BLaER1 (cell line): ENCODE results near the gene LIN7A.
"Not testable (repeated sequence)": the region's sequence is repeated elsewhere in the genome, so short reads cannot be mapped to it uniquely, and the experiment has no call there.

Experiments
- H3K27ac ChIP-seq: shearing (Covaris generic); formaldehyde crosslinking; 2 replicates; pipeline ENCODE4 v1.8.1; 2022
- H3K27me3 ChIP-seq: shearing (Covaris generic); formaldehyde crosslinking; 2 replicates; pipeline ENCODE4 v1.8.1; 2022
- H3K36me3 ChIP-seq: shearing (Covaris generic); formaldehyde crosslinking; 2 replicates; pipeline ENCODE4 v1.8.1; 2022
- H3K4me1 ChIP-seq: shearing (Covaris generic); formaldehyde crosslinking; 2 replicates; pipeline ENCODE4 v1.8.1; 2022
- H3K4me2 ChIP-seq: shearing (Covaris generic); formaldehyde crosslinking; 2 replicates; pipeline ENCODE4 v1.8.1; 2022
- H3K4me3 ChIP-seq: shearing (Covaris generic); formaldehyde crosslinking; 2 replicates; pipeline ENCODE4 v1.8.1; 2022
- H3K9ac ChIP-seq: shearing (Covaris generic); formaldehyde crosslinking; 2 replicates; pipeline ENCODE4 v1.8.1; 2022
- H3K9me3 ChIP-seq: shearing (Covaris generic); formaldehyde crosslinking; 2 replicates; pipeline ENCODE4 v1.8.1; 2022
- H4K20me1 ChIP-seq: shearing (Covaris generic); formaldehyde crosslinking; 2 replicates; pipeline ENCODE4 v1.8.1; 2022
- Cebpa-rat ChIP-seq: shearing (Covaris generic); IDR thresholded peaks from 2 replicates; pipeline ENCODE4 v1.8.1; 2022

LIN7A gene

GRCh38 chr12:80892597-80893445 is 44.9 kb downstream of the LIN7A start:
- no peak overlapping the region for H3K27ac ChIP-seq
- H3K36me3 ChIP-seq: no peaks in the 10 kb centered on the region
- no peak overlapping the region for H3K4me2 ChIP-seq
- no peaks in the 10 kb centered on the region for H3K4me1 ChIP-seq
- no peaks in the 10 kb centered on the region for H4K20me1 ChIP-seq
- no peak overlapping the region for H3K9ac ChIP-seq
- no peak overlapping the region for H3K4me3 ChIP-seq
- no peaks in the 10 kb centered on the region for H3K27me3 ChIP-seq
- H3K9me3 ChIP-seq: no peaks in the 10 kb centered on the region
- no peak for TF ChIP-seq Cebpa-rat

GRCh38 chr12:80884651-80885050 is 53.1 kb downstream of the LIN7A start:
- Histone ChIP-seq H3K4me1 (no peaks in the 10 kb centered on the region), H4K20me1 (no peaks in the 10 kb centered on the region), H3K9ac (no peak overlapping the region), H3K9me3 (no peaks in the 10 kb centered on the region), H3K27ac (no peak overlapping the region), H3K4me3 (no peak overlapping the region), H3K4me2 (no peak overlapping the region), H3K36me3 (no peaks in the 10 kb centered on the region), H3K27me3 (no peaks in the 10 kb centered on the region)
- no peak for TF ChIP-seq Cebpa-rat

DNA sequence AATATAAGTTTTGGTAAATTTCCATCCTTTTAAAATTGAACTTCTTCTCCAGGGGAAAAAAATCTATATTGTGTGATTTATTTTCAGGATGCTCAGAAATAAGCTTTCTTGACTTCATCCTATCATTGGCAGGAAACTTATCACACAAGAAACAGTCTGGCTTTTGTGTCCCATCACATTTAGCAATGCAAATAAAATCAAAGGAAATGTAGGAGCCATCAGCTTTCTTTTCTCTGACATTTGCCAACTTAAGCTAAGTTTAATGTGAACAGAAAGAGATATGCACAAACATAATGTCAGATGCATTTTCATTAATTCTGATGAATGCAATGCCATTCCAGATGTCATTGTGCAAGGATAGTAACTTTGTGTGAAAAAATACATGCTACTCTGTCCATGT is 56.6 kb downstream of the LIN7A start:
- TF ChIP-seq Cebpa-rat: no peak
- no peaks in the 10 kb centered on the region for H3K4me1 ChIP-seq
- H3K9me3 ChIP-seq: no peaks in the 10 kb centered on the region
- H3K4me2 ChIP-seq: no peak overlapping the region
- H3K4me3 ChIP-seq: no peak overlapping the region
- H4K20me1 ChIP-seq: no peaks in the 10 kb centered on the region
- no peaks in the 10 kb centered on the region for H3K36me3 ChIP-seq
- H3K9ac ChIP-seq: no peak overlapping the region
- H3K27ac ChIP-seq: no peak overlapping the region
- H3K27me3 ChIP-seq: no peaks in the 10 kb centered on the region

GRCh38 chr12:80878452-80878851 is 59.3 kb downstream of the LIN7A start:
- not testable (repeated sequence) for H3K4me2 ChIP-seq, H3K27ac ChIP-seq, H3K4me1 ChIP-seq, H3K36me3 ChIP-seq, H3K9ac ChIP-seq, H3K27me3 ChIP-seq, H4K20me1 ChIP-seq, H3K4me3 ChIP-seq, H3K9me3 ChIP-seq

GRCh38 chr12:80877721-80878265 is 59.9 kb downstream of the LIN7A start:
- no peaks in the 10 kb centered on the region for H3K36me3 ChIP-seq
- no peaks in the 10 kb centered on the region for H3K27me3 ChIP-seq
- no peak for TF ChIP-seq Cebpa-rat
- H3K4me3 ChIP-seq: no peak overlapping the region
- no peaks in the 10 kb centered on the region for H3K4me1 ChIP-seq
- H3K9ac ChIP-seq: no peak overlapping the region
- no peak overlapping the region for H3K27ac ChIP-seq
- H3K9me3 ChIP-seq: no peaks in the 10 kb centered on the region
- no peak overlapping the region for H3K4me2 ChIP-seq
- no peaks in the 10 kb centered on the region for H4K20me1 ChIP-seq

- no peaks in the 10 kb centered on the region for H4K20me1 ChIP-seq
- H3K27ac ChIP-seq: no peak overlapping the region
- no peak for TF ChIP-seq Cebpa-rat
Measured at GRCh38 chr12:80872053-80872452, 65.7 kb downstream of the LIN7A start.

DNA sequence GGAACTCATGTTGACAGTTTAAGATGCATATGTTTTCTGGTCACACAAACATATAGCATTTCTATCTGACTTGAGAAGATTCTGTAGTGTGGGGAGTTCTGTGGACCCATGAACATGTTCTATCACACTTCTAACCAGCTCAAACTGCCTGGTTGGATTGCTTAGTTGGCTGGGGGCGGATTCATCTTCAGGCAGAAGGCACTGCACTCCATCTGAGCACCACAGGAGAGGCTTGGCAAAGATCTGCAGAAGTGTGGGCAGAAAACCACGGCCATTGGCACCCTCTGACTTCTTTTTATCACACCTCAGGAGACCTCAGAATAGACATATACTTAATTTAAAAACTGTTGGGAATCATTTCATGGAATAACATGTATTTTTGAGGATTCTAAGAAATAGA is 68.5 kb downstream of the LIN7A start:
- no peaks in the 10 kb centered on the region for H3K36me3 ChIP-seq
- no peak for TF ChIP-seq Cebpa-rat
- H3K27ac ChIP-seq: no peak overlapping the region
- no peaks in the 10 kb centered on the region for H4K20me1 ChIP-seq
- no peaks in the 10 kb centered on the region for H3K27me3 ChIP-seq
- no peak overlapping the region for H3K4me2 ChIP-seq
- H3K9me3 ChIP-seq: no peaks in the 10 kb centered on the region
- no peaks in the 10 kb centered on the region for H3K4me1 ChIP-seq
- H3K9ac ChIP-seq: no peak overlapping the region
- H3K4me3 ChIP-seq: no peak overlapping the region

More at GRCh38 chr12:80872053-80872452, 65.7 kb downstream of the LIN7A start:
- no peak overlapping the region for H3K4me3 ChIP-seq
- no peak overlapping the region for H3K4me2 ChIP-seq
- no peaks in the 10 kb centered on the region for H3K36me3 ChIP-seq
- H3K27me3 ChIP-seq: no peaks in the 10 kb centered on the region
- no peaks in the 10 kb centered on the region for H3K4me1 ChIP-seq
- no peak overlapping the region for H3K9ac ChIP-seq
- no peaks in the 10 kb centered on the region for H3K9me3 ChIP-seq

DNA sequence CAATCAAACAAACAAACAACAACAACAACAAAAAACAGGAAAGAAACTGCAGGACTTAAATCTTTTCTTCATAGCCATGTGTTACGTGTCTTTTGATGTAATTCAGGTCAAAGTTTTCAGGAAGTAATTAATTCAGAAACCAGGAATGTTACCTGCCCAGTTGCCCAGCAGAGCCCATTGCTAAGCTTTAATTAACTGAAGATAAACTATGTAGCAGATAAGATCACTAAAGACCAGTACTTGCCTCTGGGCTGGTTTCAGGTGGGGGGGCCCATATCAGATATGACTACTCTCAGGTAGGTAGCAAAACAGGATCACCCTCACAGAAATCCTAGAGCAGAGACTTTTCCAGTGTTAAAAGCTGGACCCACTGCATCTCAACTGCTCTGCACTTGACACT is 69.2 kb downstream of the LIN7A start:
- Histone ChIP-seq H4K20me1 (no peaks in the 10 kb centered on the region), H3K9ac (no peak overlapping the region), H3K27ac (no peak overlapping the region), H3K27me3 (no peaks in the 10 kb centered on the region), H3K4me3 (no peak overlapping the region), H3K4me2 (no peak overlapping the region), H3K4me1 (no peaks in the 10 kb centered on the region), H3K36me3 (no peaks in the 10 kb centered on the region), H3K9me3 (no peaks in the 10 kb centered on the region)
- TF ChIP-seq Cebpa-rat: no peak

GRCh38 chr12:80867941-80868340 is 69.8 kb downstream of the LIN7A start:
- Histone ChIP-seq H3K27ac (no peak overlapping the region), H3K36me3 (no peaks in the 10 kb centered on the region), H3K4me2 (no peak overlapping the region), H3K4me3 (no peak overlapping the region), H3K9me3 (no peaks in the 10 kb centered on the region), H3K4me1 (no peaks in the 10 kb centered on the region), H3K27me3 (no peaks in the 10 kb centered on the region), H4K20me1 (no peaks in the 10 kb centered on the region), H3K9ac (no peak overlapping the region)
- no peak for TF ChIP-seq Cebpa-rat

- H4K20me1 ChIP-seq: no peaks in the 10 kb centered on the region
- no peak overlapping the region for H3K9ac ChIP-seq
- no peaks in the 10 kb centered on the region for H3K27me3 ChIP-seq
- no peak overlapping the region for H3K4me3 ChIP-seq
- no peaks in the 10 kb centered on the region for H3K4me1 ChIP-seq
- H3K9me3 ChIP-seq: no peaks in the 10 kb centered on the region
- no peak overlapping the region for H3K4me2 ChIP-seq
- H3K27ac ChIP-seq: no peak overlapping the region
- no peaks in the 10 kb centered on the region for H3K36me3 ChIP-seq
- no peak for TF ChIP-seq Cebpa-rat
Measured at GRCh38 chr12:80864046-80864735, 73.5 kb downstream of the LIN7A start.
